Keratinocyte (primary cell): Measurements from ENCODE around the gene SPATA20.

Experiments
- EZH2 ChIP-seq: IDR thresholded peaks from one replicate; pipeline ENCODE4 v1.6.1; 2012; ENCODE audit warnings: inconsistent platforms, mild to moderate bottlenecking, low read length, moderate library complexity
- TF ChIP-seq, protein P1 (sequence below), 3 experiments: IDR thresholded peaks in 1 of 3; conservative IDR thresholded peaks in 1 of 3; optimal IDR thresholded peaks in 1 of 3; 2 replicates in 2 of 3; 3 replicates in 1 of 3; pipeline versions ENCODE3 to v1.5.1; 2011; ENCODE audit warnings: low read length in 3 of 3, mild to moderate bottlenecking in 3 of 3, moderate library complexity in 2 of 3, control low read depth in 1 of 3, inconsistent platforms in 1 of 3; ENCODE audit not compliant: insufficient read depth in 2 of 3; ENCODE audit errors: extremely low read depth in 1 of 3

GRCh38 chr17:50538549-50539410 is 8.2 kb upstream of the SPATA20 start:
- TF ChIP-seq, protein P1, sequence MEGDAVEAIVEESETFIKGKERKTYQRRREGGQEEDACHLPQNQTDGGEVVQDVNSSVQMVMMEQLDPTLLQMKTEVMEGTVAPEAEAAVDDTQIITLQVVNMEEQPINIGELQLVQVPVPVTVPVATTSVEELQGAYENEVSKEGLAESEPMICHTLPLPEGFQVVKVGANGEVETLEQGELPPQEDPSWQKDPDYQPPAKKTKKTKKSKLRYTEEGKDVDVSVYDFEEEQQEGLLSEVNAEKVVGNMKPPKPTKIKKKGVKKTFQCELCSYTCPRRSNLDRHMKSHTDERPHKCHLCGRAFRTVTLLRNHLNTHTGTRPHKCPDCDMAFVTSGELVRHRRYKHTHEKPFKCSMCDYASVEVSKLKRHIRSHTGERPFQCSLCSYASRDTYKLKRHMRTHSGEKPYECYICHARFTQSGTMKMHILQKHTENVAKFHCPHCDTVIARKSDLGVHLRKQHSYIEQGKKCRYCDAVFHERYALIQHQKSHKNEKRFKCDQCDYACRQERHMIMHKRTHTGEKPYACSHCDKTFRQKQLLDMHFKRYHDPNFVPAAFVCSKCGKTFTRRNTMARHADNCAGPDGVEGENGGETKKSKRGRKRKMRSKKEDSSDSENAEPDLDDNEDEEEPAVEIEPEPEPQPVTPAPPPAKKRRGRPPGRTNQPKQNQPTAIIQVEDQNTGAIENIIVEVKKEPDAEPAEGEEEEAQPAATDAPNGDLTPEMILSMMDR (optimal IDR thresholded peaks at IDR 0.05 in 1 of 3, IDR thresholded peaks at IDR 0.05 in 1 of 3, conservative IDR thresholded peaks at IDR 0.05 in 1 of 3; ENCODE audit: extremely low read depth in 1 of 3, insufficient read depth in 2 of 3, low read length in 3 of 3), result no peak
- no peak for TF ChIP-seq EZH2
